Gastrocnemius medialis (tissue), 4 donors: ENCODE data around the gene KERA.

ENCODE experiments used
- POLR2A ChIP-seq, 2 donors: fragments of 450-650 bp; IDR thresholded peaks; one replicate each; pipeline ENCODE4 v1.6.1; 2017; ENCODE audit warnings: antibody characterized with exemption in 2 of 2, mild to moderate bottlenecking in 2 of 2, moderate library complexity in 2 of 2
- TF ChIP-seq, protein P1 (sequence below), 5 experiments: fragments of 450-650 bp in 3 of 5; fragments of 200-600 bp in 2 of 5; sonication (generic) in 2 of 5; IDR thresholded peaks in 4 of 5; conservative IDR thresholded peaks in 1 of 5; 1 replicate in 4 of 5; 2 replicates in 1 of 5; pipeline ENCODE4 v1.5.1; 2016 to 2019; ENCODE audit warnings: antibody characterized with exemption in 5 of 5, mild to moderate bottlenecking in 3 of 5, moderate library complexity in 3 of 5

DNA sequence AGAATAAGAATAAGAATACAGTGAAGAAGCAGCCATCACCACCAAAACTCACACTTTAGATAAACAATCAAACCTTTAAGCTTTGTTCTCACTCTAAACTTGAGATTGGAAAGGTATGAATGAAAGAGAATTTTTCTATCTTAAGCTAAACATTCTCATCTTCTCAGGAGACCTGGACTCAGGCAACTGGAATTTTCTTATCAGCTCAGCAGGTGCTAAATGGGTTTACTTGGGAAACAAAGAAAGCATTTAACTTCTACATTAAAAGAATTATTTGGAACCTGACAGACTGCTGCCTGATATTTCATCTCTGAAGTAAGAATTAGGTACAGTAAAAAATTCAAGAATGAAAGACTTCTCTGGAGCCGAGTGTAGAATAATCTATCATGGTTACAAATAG lies 20.7 kb upstream of the KERA start:
- TF ChIP-seq, protein P1, sequence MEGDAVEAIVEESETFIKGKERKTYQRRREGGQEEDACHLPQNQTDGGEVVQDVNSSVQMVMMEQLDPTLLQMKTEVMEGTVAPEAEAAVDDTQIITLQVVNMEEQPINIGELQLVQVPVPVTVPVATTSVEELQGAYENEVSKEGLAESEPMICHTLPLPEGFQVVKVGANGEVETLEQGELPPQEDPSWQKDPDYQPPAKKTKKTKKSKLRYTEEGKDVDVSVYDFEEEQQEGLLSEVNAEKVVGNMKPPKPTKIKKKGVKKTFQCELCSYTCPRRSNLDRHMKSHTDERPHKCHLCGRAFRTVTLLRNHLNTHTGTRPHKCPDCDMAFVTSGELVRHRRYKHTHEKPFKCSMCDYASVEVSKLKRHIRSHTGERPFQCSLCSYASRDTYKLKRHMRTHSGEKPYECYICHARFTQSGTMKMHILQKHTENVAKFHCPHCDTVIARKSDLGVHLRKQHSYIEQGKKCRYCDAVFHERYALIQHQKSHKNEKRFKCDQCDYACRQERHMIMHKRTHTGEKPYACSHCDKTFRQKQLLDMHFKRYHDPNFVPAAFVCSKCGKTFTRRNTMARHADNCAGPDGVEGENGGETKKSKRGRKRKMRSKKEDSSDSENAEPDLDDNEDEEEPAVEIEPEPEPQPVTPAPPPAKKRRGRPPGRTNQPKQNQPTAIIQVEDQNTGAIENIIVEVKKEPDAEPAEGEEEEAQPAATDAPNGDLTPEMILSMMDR (IDR thresholded peaks at IDR 0.05 in 4 of 5, conservative IDR thresholded peaks at IDR 0.05 in 1 of 5) = no peak
- no peak for TF ChIP-seq POLR2A (IDR thresholded peaks at IDR 0.05)
